ENCODE measurements around the gene CALN1. TPM values are rescaled to one million over a fixed set of nuclear protein-coding genes. Genes with fewer than 3 reads are reported as not detected.

The CALN1 gene
- total RNA-seq, 1 donor from 2014 or later: 0.52 TPM

DNA sequence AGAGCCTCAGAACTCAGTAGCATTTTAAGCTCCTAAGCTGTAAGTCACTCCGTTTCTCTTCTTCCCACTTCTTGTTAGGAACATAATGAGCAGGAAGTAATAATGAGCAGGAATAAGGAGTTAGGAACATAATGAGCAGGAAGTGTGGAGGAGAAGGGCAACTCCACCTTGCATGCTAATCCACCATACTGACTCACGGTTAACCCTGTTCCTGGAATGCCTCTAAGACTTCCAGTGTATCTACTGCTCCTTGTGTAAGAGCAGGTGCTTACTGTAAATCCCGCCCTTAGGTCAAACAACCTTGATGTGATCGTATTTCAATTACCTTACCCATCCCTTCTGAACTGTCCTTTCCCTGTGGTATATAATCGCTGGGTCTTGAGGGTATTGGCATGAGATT is 528.7 kb downstream of the CALN1 start:
- Histone ChIP-seq H3K27ac (ENCODE audit: low read depth, low read length) (no peak overlapping the region), H3K9ac (ENCODE audit: low read depth in 1 of 3, low read length in 3 of 3) (no peak overlapping the region), H3K27me3 (ENCODE audit: control insufficient read depth in 3 of 3, insufficient read depth in 3 of 3, low read length in 3 of 3) (peaks cover 0 to 2% (median 0%) of the 10 kb centered on the region in 3 donors), H3K9me3 (ENCODE audit: control insufficient read depth in 3 of 3, low read length in 3 of 3) (peaks cover 0 to 4% (median 3%) of the 10 kb centered on the region in 3 donors), H3K4me3 (ENCODE audit: low read length in 3 of 3) (no peak overlapping the region), H3K36me3 (ENCODE audit: control insufficient read depth in 3 of 3, insufficient read depth in 3 of 3, low read length in 3 of 3) (no peaks in the 10 kb centered on the region), H3K4me1 (ENCODE audit: control insufficient read depth in 3 of 3, insufficient read depth in 3 of 3, low read length in 3 of 3) (no peaks in the 10 kb centered on the region)

- no peak overlapping the region for H3K27ac ChIP-seq (ENCODE audit: low read depth, low read length)
- H3K36me3 ChIP-seq (ENCODE audit: control insufficient read depth in 3 of 3, insufficient read depth in 3 of 3, low read length in 3 of 3): no peaks in the 10 kb centered on the region
- H3K9me3 ChIP-seq (ENCODE audit: control insufficient read depth in 3 of 3, low read length in 3 of 3): peaks cover 0 to 7% (median 2%) of the 10 kb centered on the region in 3 donors
- no peaks in the 10 kb centered on the region for H3K4me1 ChIP-seq (ENCODE audit: control insufficient read depth in 3 of 3, insufficient read depth in 3 of 3, low read length in 3 of 3)
- H3K27me3 ChIP-seq (ENCODE audit: control insufficient read depth in 3 of 3, insufficient read depth in 3 of 3, low read length in 3 of 3): no peaks in the 10 kb centered on the region
- no peak overlapping the region for H3K4me3 ChIP-seq (ENCODE audit: low read length in 3 of 3)
- no peak overlapping the region for H3K9ac ChIP-seq (ENCODE audit: low read depth in 1 of 3, low read length in 3 of 3)
These were observed 540.7 kb downstream of the CALN1 start for GRCh38 chr7:71871446-71871845.

DNA sequence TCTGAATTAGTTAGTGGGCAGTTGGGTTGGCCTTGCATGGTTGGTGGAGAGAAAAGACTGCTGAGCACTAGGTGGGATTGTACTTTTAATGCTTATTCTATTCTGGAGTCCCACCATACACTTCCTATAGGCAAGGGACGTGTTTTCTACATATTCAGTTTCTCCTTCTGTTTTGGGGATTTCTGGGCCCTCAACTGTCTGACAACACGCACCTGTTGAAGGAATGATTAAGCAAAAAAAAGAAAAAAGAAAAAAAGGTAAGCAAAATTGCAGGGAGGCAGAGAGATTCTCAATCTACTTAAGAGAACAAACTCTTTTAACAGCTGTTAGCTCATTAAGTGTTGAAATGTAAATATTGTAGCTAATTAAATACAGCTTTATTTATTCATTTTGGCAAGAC is 541.3 kb downstream of the CALN1 start:
- H3K4me1 ChIP-seq (ENCODE audit: control insufficient read depth in 3 of 3, insufficient read depth in 3 of 3, low read length in 3 of 3): no peaks in the 10 kb centered on the region
- H3K27ac ChIP-seq (ENCODE audit: low read depth, low read length): no peak overlapping the region
- peaks cover 0 to 6% (median 1%) of the 10 kb centered on the region in 3 donors for H3K9me3 ChIP-seq (ENCODE audit: control insufficient read depth in 3 of 3, low read length in 3 of 3)
- H3K9ac ChIP-seq (ENCODE audit: low read depth in 1 of 3, low read length in 3 of 3): no peak overlapping the region
- no peaks in the 10 kb centered on the region for H3K27me3 ChIP-seq (ENCODE audit: control insufficient read depth in 3 of 3, insufficient read depth in 3 of 3, low read length in 3 of 3)
- H3K36me3 ChIP-seq (ENCODE audit: control insufficient read depth in 3 of 3, insufficient read depth in 3 of 3, low read length in 3 of 3): no peaks in the 10 kb centered on the region
- no peak overlapping the region for H3K4me3 ChIP-seq (ENCODE audit: low read length in 3 of 3)

DNA sequence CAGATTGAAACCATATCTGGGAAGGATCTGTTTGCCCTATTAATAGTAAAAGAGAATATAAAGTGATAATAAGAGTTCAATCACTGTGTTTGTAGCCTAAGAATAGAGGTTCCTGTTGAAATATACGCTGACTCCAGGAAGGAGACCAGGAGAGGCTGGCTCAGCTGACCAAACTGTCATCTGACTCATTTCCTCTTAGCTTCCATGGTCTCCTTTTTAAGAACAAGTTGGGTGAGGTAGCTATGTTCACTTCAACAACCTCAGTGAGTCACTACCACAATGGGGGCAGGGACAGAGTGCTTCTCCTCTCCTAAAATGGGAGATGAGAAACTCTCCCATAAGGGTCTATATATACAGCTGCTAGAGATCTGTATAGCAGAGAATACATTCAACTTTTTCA is 543.3 kb downstream of the CALN1 start:
- H3K9ac ChIP-seq (ENCODE audit: low read depth in 1 of 3, low read length in 3 of 3): no peak overlapping the region
- no peaks in the 10 kb centered on the region for H3K4me1 ChIP-seq (ENCODE audit: control insufficient read depth in 3 of 3, insufficient read depth in 3 of 3, low read length in 3 of 3)
- no peaks in the 10 kb centered on the region for H3K9me3 ChIP-seq (ENCODE audit: control insufficient read depth in 3 of 3, low read length in 3 of 3)
- H3K27ac ChIP-seq (ENCODE audit: low read depth, low read length): no peak overlapping the region
- H3K27me3 ChIP-seq (ENCODE audit: control insufficient read depth in 3 of 3, insufficient read depth in 3 of 3, low read length in 3 of 3): no peaks in the 10 kb centered on the region
- no peak overlapping the region for H3K4me3 ChIP-seq (ENCODE audit: low read length in 3 of 3)
- no peaks in the 10 kb centered on the region for H3K36me3 ChIP-seq (ENCODE audit: control insufficient read depth in 3 of 3, insufficient read depth in 3 of 3, low read length in 3 of 3)

DNA sequence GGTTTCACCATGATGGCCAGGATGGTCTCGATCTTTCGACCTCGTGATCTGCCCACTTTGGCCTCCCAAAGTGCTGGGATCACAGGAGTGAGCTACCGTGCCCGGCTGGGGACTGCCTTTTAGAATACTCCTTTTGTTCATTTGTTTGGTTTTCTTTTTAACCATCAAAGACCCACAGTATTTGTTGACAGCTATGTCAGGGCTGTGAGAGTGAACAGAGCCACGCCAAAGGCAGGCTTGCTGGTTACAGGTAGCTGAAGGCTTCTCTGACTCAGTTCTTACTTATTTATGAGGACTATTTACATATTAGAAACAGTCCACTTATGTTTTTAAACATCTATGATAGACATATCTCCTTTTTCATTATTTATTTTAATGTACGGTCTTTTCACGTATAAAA is 544.5 kb downstream of the CALN1 start:
- no peaks in the 10 kb centered on the region for H3K4me1 ChIP-seq (ENCODE audit: control insufficient read depth in 3 of 3, insufficient read depth in 3 of 3, low read length in 3 of 3)
- no peak overlapping the region for H3K4me3 ChIP-seq (ENCODE audit: low read length in 3 of 3)
- no peak overlapping the region for H3K27ac ChIP-seq (ENCODE audit: low read depth, low read length)
- no peaks in the 10 kb centered on the region for H3K36me3 ChIP-seq (ENCODE audit: control insufficient read depth in 3 of 3, insufficient read depth in 3 of 3, low read length in 3 of 3)
- no peak overlapping the region for H3K9ac ChIP-seq (ENCODE audit: low read depth in 1 of 3, low read length in 3 of 3)
- H3K9me3 ChIP-seq (ENCODE audit: control insufficient read depth in 3 of 3, low read length in 3 of 3): no peaks in the 10 kb centered on the region
- H3K27me3 ChIP-seq (ENCODE audit: control insufficient read depth in 3 of 3, insufficient read depth in 3 of 3, low read length in 3 of 3): no peaks in the 10 kb centered on the region

- Histone ChIP-seq H3K4me1 (ENCODE audit: control insufficient read depth in 3 of 3, insufficient read depth in 3 of 3, low read length in 3 of 3) (no peaks in the 10 kb centered on the region), H3K27me3 (ENCODE audit: control insufficient read depth in 3 of 3, insufficient read depth in 3 of 3, low read length in 3 of 3) (peaks cover 0 to 2% (median 0%) of the 10 kb centered on the region in 3 donors), H3K9me3 (ENCODE audit: control insufficient read depth in 3 of 3, low read length in 3 of 3) (no peaks in the 10 kb centered on the region), H3K4me3 (ENCODE audit: low read length in 3 of 3) (no peak overlapping the region), H3K9ac (ENCODE audit: low read depth in 1 of 3, low read length in 3 of 3) (no peak overlapping the region), H3K36me3 (ENCODE audit: control insufficient read depth in 3 of 3, insufficient read depth in 3 of 3, low read length in 3 of 3) (no peaks in the 10 kb centered on the region), H3K27ac (ENCODE audit: low read depth, low read length) (no peak overlapping the region)
These were observed 547.0 kb downstream of the CALN1 start for GRCh38 chr7:71865172-71865571.

- peaks cover 0 to 2% (median 0%) of the 10 kb centered on the region in 3 donors for H3K27me3 ChIP-seq (ENCODE audit: control insufficient read depth in 3 of 3, insufficient read depth in 3 of 3, low read length in 3 of 3)
- H3K4me1 ChIP-seq (ENCODE audit: control insufficient read depth in 3 of 3, insufficient read depth in 3 of 3, low read length in 3 of 3): no peaks in the 10 kb centered on the region
- H3K4me3 ChIP-seq (ENCODE audit: low read length in 3 of 3): no peak overlapping the region
- no peaks in the 10 kb centered on the region for H3K9me3 ChIP-seq (ENCODE audit: control insufficient read depth in 3 of 3, low read length in 3 of 3)
- H3K9ac ChIP-seq (ENCODE audit: low read depth in 1 of 3, low read length in 3 of 3): no peak overlapping the region
- H3K36me3 ChIP-seq (ENCODE audit: control insufficient read depth in 3 of 3, insufficient read depth in 3 of 3, low read length in 3 of 3): no peaks in the 10 kb centered on the region
- H3K27ac ChIP-seq (ENCODE audit: low read depth, low read length): no peak overlapping the region
These were observed 548.0 kb downstream of the CALN1 start for GRCh38 chr7:71864130-71864529.

GRCh38 chr7:71860572-71860971 is 551.6 kb downstream of the CALN1 start:
- Histone ChIP-seq H3K36me3 (ENCODE audit: control insufficient read depth in 3 of 3, insufficient read depth in 3 of 3, low read length in 3 of 3) (no peaks in the 10 kb centered on the region), H3K27me3 (ENCODE audit: control insufficient read depth in 3 of 3, insufficient read depth in 3 of 3, low read length in 3 of 3) (peaks cover 0 to 2% (median 0%) of the 10 kb centered on the region in 3 donors), H3K4me1 (ENCODE audit: control insufficient read depth in 3 of 3, insufficient read depth in 3 of 3, low read length in 3 of 3) (no peaks in the 10 kb centered on the region), H3K4me3 (ENCODE audit: low read length in 3 of 3) (no peak overlapping the region), H3K9me3 (ENCODE audit: control insufficient read depth in 3 of 3, low read length in 3 of 3) (no peaks in the 10 kb centered on the region), H3K27ac (ENCODE audit: low read depth, low read length) (no peak overlapping the region), H3K9ac (ENCODE audit: low read depth in 1 of 3, low read length in 3 of 3) (no peak overlapping the region)

GRCh38 chr7:71857338-71857737 is 554.8 kb downstream of the CALN1 start:
- H3K9ac ChIP-seq (ENCODE audit: low read depth in 1 of 3, low read length in 3 of 3): no peak overlapping the region
- H3K36me3 ChIP-seq (ENCODE audit: control insufficient read depth in 3 of 3, insufficient read depth in 3 of 3, low read length in 3 of 3): no peaks in the 10 kb centered on the region
- peaks cover 0 to 2% (median 0%) of the 10 kb centered on the region in 3 donors for H3K27me3 ChIP-seq (ENCODE audit: control insufficient read depth in 3 of 3, insufficient read depth in 3 of 3, low read length in 3 of 3)
- H3K4me1 ChIP-seq (ENCODE audit: control insufficient read depth in 3 of 3, insufficient read depth in 3 of 3, low read length in 3 of 3): no peaks in the 10 kb centered on the region
- H3K4me3 ChIP-seq (ENCODE audit: low read length in 3 of 3): no peak overlapping the region
- H3K9me3 ChIP-seq (ENCODE audit: control insufficient read depth in 3 of 3, low read length in 3 of 3): no peaks in the 10 kb centered on the region
- H3K27ac ChIP-seq (ENCODE audit: low read depth, low read length): no peak overlapping the region

DNA sequence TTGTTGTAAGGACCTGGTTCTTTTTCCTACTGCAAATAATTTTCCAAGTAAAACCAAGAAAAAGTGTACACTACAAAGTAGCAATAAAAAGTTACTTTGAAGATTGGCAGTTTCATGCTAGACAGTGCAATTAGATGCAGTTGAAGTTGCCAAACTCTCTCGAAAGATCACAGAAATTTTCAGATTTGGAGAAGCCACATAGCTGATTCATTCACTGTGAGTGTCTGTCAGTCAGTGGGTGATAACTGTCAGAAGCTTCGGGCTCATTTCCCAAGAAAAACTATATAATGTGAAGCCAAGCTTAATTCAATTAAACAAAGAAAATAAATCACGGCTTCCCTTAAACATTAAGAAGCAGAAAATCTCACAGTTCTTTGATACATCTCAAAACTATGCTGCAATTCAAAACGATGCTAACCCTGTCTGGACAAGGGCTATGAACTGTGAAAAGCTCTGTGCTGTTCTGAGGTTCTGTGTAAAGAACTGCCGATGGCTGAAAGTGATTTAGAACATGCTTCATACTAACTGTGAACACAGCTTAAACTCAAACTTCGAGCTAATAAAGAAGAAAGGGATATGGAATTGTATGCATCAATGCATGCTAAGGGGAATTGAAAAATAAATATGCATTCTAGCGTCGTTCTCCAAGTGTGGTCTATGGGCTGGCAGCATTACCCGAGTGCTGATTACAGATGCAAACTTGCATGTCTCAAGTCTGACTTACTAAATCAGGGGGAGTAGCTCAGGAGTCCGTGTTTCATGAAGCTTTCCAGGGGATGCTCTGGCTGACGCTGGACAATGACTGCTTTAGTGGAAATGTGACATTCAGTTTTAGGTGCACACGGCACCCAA is 557.4 kb downstream of the CALN1 start:
- Histone ChIP-seq H3K4me3 (ENCODE audit: low read length in 3 of 3) (no peak overlapping the region), H3K9me3 (ENCODE audit: control insufficient read depth in 3 of 3, low read length in 3 of 3) (no peaks in the 10 kb centered on the region), H3K27ac (ENCODE audit: low read depth, low read length) (no peak overlapping the region)

More for the DNA sequence above, 557.4 kb downstream of the CALN1 start:
- Histone ChIP-seq H3K4me1 (ENCODE audit: control insufficient read depth in 3 of 3, insufficient read depth in 3 of 3, low read length in 3 of 3) (no peaks in the 10 kb centered on the region), H3K27me3 (ENCODE audit: control insufficient read depth in 3 of 3, insufficient read depth in 3 of 3, low read length in 3 of 3) (no peaks in the 10 kb centered on the region), H3K9ac (ENCODE audit: low read depth in 1 of 3, low read length in 3 of 3) (no peak overlapping the region), H3K36me3 (ENCODE audit: control insufficient read depth in 3 of 3, insufficient read depth in 3 of 3, low read length in 3 of 3) (no peaks in the 10 kb centered on the region)
